HCT116 (cell line): Measurements from ENCODE around the gene MMP15. TPM values are rescaled to one million over a fixed set of nuclear protein-coding genes. Genes with fewer than 3 reads are reported as not detected.

ENCODE experiments used
- ATAC-seq: fragments of 200-7000 bp; cut with Tn5 transposase; 2 replicates; pipeline ENCODE4 v1.9.1; 2020; ENCODE audit warnings: mild to moderate bottlenecking, moderate library complexity
- BruUV-seq: library from RNA; stranded (reverse); fragments of 400-500 nt; replicated peaks from 2 replicates; lab custom pipeline; 2021; lab: Mats Ljungman, UMichigan
- CTCF ChIA-PET: fragments of 300-600 bp; sonication (Branson Sonifier 250); formaldehyde crosslinking; loops from one replicate; lab custom pipeline; 2021; ENCODE audit warnings: antibody characterized with exemption; lab: Charles Lee
- POLR2A ChIA-PET: fragments of 300-600, 350-600 bp; sonication (Branson Sonifier 250); formaldehyde crosslinking; loops from one replicate; lab custom pipeline; 2021; ENCODE audit warnings: antibody characterized with exemption; lab: Charles Lee
- RAD21 ChIA-PET, 2 experiments: fragments of 300-600 bp; sonication (Branson Sonifier 250); formaldehyde crosslinking; loops; one replicate each; lab custom pipeline; 2023; ENCODE audit warnings: low total read pairs in 2 of 2; ENCODE audit not compliant: uncharacterized antibody in 2 of 2, unreplicated experiment in 2 of 2, low non-redundant PET in 1 of 2; lab: Charles Lee
- DNase-seq: peaks from one replicate; pipeline ENCODE4 v3.0.0-alpha.2; 2010; ENCODE audit warnings: low read depth, low spot score
- H2AFZ ChIP-seq: fragments of 200-600 bp; shearing (Covaris generic), sonication (generic); 2 replicates; pipeline ENCODE4 v1.6.1; 2017; ENCODE audit warnings: low read depth, mixed run types, mixed read lengths, antibody characterized with exemption, low read length; ENCODE audit not compliant: poor library complexity, severe bottlenecking
- H3K27ac ChIP-seq: 2 replicates; pipeline ENCODE4 v1.5.1; 2012; ENCODE audit warnings: low read depth, low read length
- H3K27me3 ChIP-seq: fragments of 200-600 bp; sonication (generic); 2 replicates; pipeline ENCODE4 v1.6.1; 2016; ENCODE audit warnings: mixed run types, low read length, mixed read lengths; ENCODE audit not compliant: insufficient read depth
- H3K36me3 ChIP-seq, 2 experiments: fragments of 200-500 bp in 1 of 2; fragments of 200-600 bp in 1 of 2; sonication (Bioruptor generic) in 1 of 2; sonication (generic) in 1 of 2; 2 replicates each; pipeline versions ENCODE4 v1.5.1 to v1.6.1; 2014 to 2016; ENCODE audit warnings: low read length in 2 of 2, inconsistent platforms in 1 of 2, mixed read lengths in 1 of 2, mixed run types in 1 of 2; ENCODE audit not compliant: insufficient read depth in 2 of 2, control insufficient read depth in 1 of 2
- H3K4me1 ChIP-seq, 2 experiments: fragments of 200-600 bp in 1 of 2; sonication (generic) in 1 of 2; 2 replicates each; pipeline versions ENCODE4 v1.5.1 to v1.6.1; 2012 to 2017; ENCODE audit warnings: low read length in 2 of 2, inconsistent platforms in 1 of 2, mild to moderate bottlenecking in 1 of 2, mixed read lengths in 1 of 2, mixed run types in 1 of 2, moderate library complexity in 1 of 2; ENCODE audit not compliant: insufficient read depth in 2 of 2, control insufficient read depth in 1 of 2
- H3K4me2 ChIP-seq: fragments of 200-600 bp; sonication (generic); 2 replicates; pipeline ENCODE4 v1.6.1; 2017; ENCODE audit warnings: mixed run types, low read length, mixed read lengths
- H3K4me3 ChIP-seq, 2 experiments: fragments of 200-600 bp in 1 of 2; sonication (generic) in 1 of 2; replicated peaks in 1 of 2; 2 replicates each; pipeline ENCODE4 v1.5.1; 2011 to 2016; ENCODE audit warnings: low read length in 2 of 2, control low read depth in 1 of 2, low read depth in 1 of 2, mild to moderate bottlenecking in 1 of 2, mixed read lengths in 1 of 2, mixed run types in 1 of 2
- H3K79me2 ChIP-seq: fragments of 200-600 bp; sonication (generic); 2 replicates; pipeline ENCODE4 v1.6.1; 2017; ENCODE audit warnings: mild to moderate bottlenecking, mixed run types, low read length, moderate library complexity, mixed read lengths; ENCODE audit not compliant: insufficient read depth
- H3K9ac ChIP-seq: fragments of 200-600 bp; sonication (generic); 2 replicates; pipeline ENCODE4 v1.6.1; 2016; ENCODE audit warnings: low read length, mixed read lengths
- H3K9me2 ChIP-seq: fragments of 200-600 bp; sonication (generic), shearing (Covaris generic); 2 replicates; pipeline ENCODE4 v1.6.1; 2017; ENCODE audit warnings: mixed run types, mild to moderate bottlenecking, moderate library complexity; ENCODE audit not compliant: insufficient read depth
- H3K9me3 ChIP-seq, 2 experiments: fragments of 200-500 bp in 1 of 2; fragments of 200-600 bp in 1 of 2; sonication (Bioruptor generic) in 1 of 2; sonication (generic) in 1 of 2; 2 replicates each; pipeline ENCODE4 v1.6.1; 2014 to 2017; ENCODE audit warnings: low read length in 2 of 2, mixed read lengths in 2 of 2, inconsistent platforms in 1 of 2, low read depth in 1 of 2, mild to moderate bottlenecking in 1 of 2, mixed run types in 1 of 2, moderate library complexity in 1 of 2; ENCODE audit not compliant: control insufficient read depth in 1 of 2, insufficient read depth in 1 of 2
- H4K20me1 ChIP-seq: fragments of 200-600 bp; sonication (generic), shearing (Covaris generic); 2 replicates; pipeline ENCODE4 v1.6.1; 2017; ENCODE audit warnings: mixed run types, mild to moderate bottlenecking, moderate library complexity; ENCODE audit not compliant: insufficient read depth
- CBX3 ChIP-seq: IDR thresholded peaks from 2 replicates; pipeline ENCODE4 v1.6.1; 2012; ENCODE audit warnings: low read depth
- CEBPB ChIP-seq: IDR thresholded peaks from 2 replicates; pipeline ENCODE4 v1.6.1; 2012; ENCODE audit warnings: low read depth
- EGR1 ChIP-seq: IDR thresholded peaks from 2 replicates; pipeline ENCODE4 v1.6.1; 2012; ENCODE audit warnings: low read depth
- ELF1 ChIP-seq: IDR thresholded peaks from 2 replicates; pipeline ENCODE4 v1.6.1; 2012; ENCODE audit warnings: low read depth, borderline replicate concordance
- EZH2phosphoT487 ChIP-seq: fragments of 200-600 bp; IDR thresholded peaks from 2 replicates; pipeline ENCODE4 v1.6.1; 2018; ENCODE audit warnings: antibody characterized with exemption, borderline replicate concordance
- FOSL1 ChIP-seq: IDR thresholded peaks from 2 replicates; pipeline ENCODE4 v1.6.1; 2012; ENCODE audit warnings: low read depth
- JUND ChIP-seq: IDR thresholded peaks from 2 replicates; pipeline ENCODE4 v1.6.1; 2012
- POLR2A ChIP-seq: IDR thresholded peaks from 2 replicates; pipeline ENCODE4 v1.7.0; 2011; ENCODE audit warnings: borderline replicate concordance; ENCODE audit not compliant: insufficient read depth, insufficient read length; ENCODE audit errors: extremely low read depth
- RAD21 ChIP-seq: IDR thresholded peaks from 2 replicates; pipeline ENCODE4 v1.6.1; 2012; ENCODE audit warnings: low read depth, mild to moderate bottlenecking
- REST ChIP-seq: IDR thresholded peaks from 2 replicates; pipeline ENCODE4 v1.6.1; 2012; ENCODE audit warnings: low read depth
- SIN3A ChIP-seq: IDR thresholded peaks from 2 replicates; pipeline ENCODE4 v1.6.1; 2012; ENCODE audit warnings: low read depth
- TCF7L2 ChIP-seq: IDR thresholded peaks from 2 replicates; pipeline ENCODE4 v1.7.0; 2011; ENCODE audit warnings: borderline replicate concordance, inconsistent platforms; ENCODE audit not compliant: insufficient read depth, insufficient read length; ENCODE audit errors: extremely low read depth
- ZFX ChIP-seq: fragments of 450-650 bp; IDR thresholded peaks from 2 replicates; pipeline ENCODE4 v1.6.1; 2017
- intact Hi-C: fragments of 100-400 bp; cut with micrococcal nuclease; formaldehyde crosslinking; loops from 2 replicates; pipeline ENCODE4 v1.10.0; 2022
- total RNA-seq: library from RNA; stranded (reverse); gene quantifications from one replicate; pipeline ENCODE4 v1.2.1, GENCODE V29; 2021; ENCODE audit not compliant: unreplicated experiment

Gene MMP15
- total RNA-seq, 1 experiment from 2014 or later, result 38.5 TPM

GRCh38 chr16:58021661-58022551, 3.6 kb upstream of the MMP15 start:
- Histone ChIP-seq H4K20me1 (no peaks in the 10 kb centered on the region), H3K27me3 (no peaks in the 10 kb centered on the region), H3K4me2 (peak overlapping the region; percentile 7; the same call in 1 of the 2 replicates), H3K9me3 (no peaks in the 10 kb centered on the region), H2AFZ (no peak overlapping the region), H3K79me2 (peaks cover 10% of the 10 kb centered on the region; the same call in 1 of the 2 replicates), H3K27ac (peak overlapping the region; percentile 10; the same call in 1 of the 2 replicates), H3K9ac (no peak overlapping the region), H3K4me1 (peaks cover 17 to 30% of the 10 kb centered on the region in 2 experiments; a peak in 3 of 4 replicates), H3K9me2 (no peaks in the 10 kb centered on the region), H3K36me3 (no peaks in the 10 kb centered on the region; a peak in 1 of 4 replicates), H3K4me3 (no peak overlapping the region)
- no TSS peak for BruUV-seq
- ChIA-PET CTCF (no interaction called here), RAD21 (no interaction called here), POLR2A (no interaction called here)
- no peak for ATAC-seq
- no peak for TF ChIP-seq CEBPB
- intact Hi-C loops, result loop anchor here (5.0 to 10.0 kb wide), 5 partner anchors 175 to 735 kb away; partner anchors contain the start of gene CSNK2A2
- DNase-seq, result no peak

- DNase-seq (no peak), ATAC-seq (no peak)
- Histone ChIP-seq H3K9me2 (no peaks in the 10 kb centered on the region), H4K20me1 (no peaks in the 10 kb centered on the region), H3K36me3 (no peaks in the 10 kb centered on the region; a peak in 1 of 4 replicates), H3K4me1 (peaks cover 18 to 38% of the 10 kb centered on the region in 2 experiments), H3K79me2 (peaks cover 16% of the 10 kb centered on the region; the same call in 1 of the 2 replicates), H3K4me2 (0 out of 2 replicates have a peak overlapping the region, but pooled peaks have one; percentile 7), H3K27me3 (no peaks in the 10 kb centered on the region), H3K4me3 (no peak overlapping the region), H2AFZ (no peak overlapping the region), H3K9me3 (no peaks in the 10 kb centered on the region), H3K9ac (no peak overlapping the region), H3K27ac (no peak overlapping the region)
- intact Hi-C loops, result loop anchor here (5.0 to 10.0 kb wide), 5 partner anchors 175 to 735 kb away; partner anchors contain the start of gene CSNK2A2
- ChIA-PET POLR2A (interaction anchor here (1.3 kb wide), 1 partner anchor 105 kb away, joined by 3 read pairs; no protein-coding TSS in a partner anchor), CTCF (interaction anchor here (1.2 to 2.8 kb wide), 3 partner anchors 8 to 99 kb away, joined by 3 to 16 read pairs (median 8); no protein-coding TSS in a partner anchor), RAD21 (no interaction called here)
- no TSS peak for BruUV-seq
- TF ChIP-seq CEBPB (no peak), RAD21 (no peak), EZH2phosphoT487 (no peak), ZFX (no peak), FOSL1 (no peak), REST (no peak), POLR2A (no peak), TCF7L2 (no peak), SIN3A (no peak), CBX3 (no peak), EGR1 (no peak), JUND (no peak), ELF1 (no peak)
These were observed 2.8 kb upstream of the MMP15 start for GRCh38 chr16:58022601-58023371.
